GM21786 (cell line): ENCODE data around the gene DLX1.
"Not testable (repeated sequence)": the region's sequence is repeated elsewhere in the genome, so short reads cannot be mapped to it uniquely, and the experiment has no call there.

Experiments used
- ATAC-seq: cut with Tn5 transposase; IDR thresholded peaks from one replicate; pipeline ENCODE4 v1.9.1; 2021; ENCODE audit not compliant: unreplicated experiment

DLX1 gene

DNA sequence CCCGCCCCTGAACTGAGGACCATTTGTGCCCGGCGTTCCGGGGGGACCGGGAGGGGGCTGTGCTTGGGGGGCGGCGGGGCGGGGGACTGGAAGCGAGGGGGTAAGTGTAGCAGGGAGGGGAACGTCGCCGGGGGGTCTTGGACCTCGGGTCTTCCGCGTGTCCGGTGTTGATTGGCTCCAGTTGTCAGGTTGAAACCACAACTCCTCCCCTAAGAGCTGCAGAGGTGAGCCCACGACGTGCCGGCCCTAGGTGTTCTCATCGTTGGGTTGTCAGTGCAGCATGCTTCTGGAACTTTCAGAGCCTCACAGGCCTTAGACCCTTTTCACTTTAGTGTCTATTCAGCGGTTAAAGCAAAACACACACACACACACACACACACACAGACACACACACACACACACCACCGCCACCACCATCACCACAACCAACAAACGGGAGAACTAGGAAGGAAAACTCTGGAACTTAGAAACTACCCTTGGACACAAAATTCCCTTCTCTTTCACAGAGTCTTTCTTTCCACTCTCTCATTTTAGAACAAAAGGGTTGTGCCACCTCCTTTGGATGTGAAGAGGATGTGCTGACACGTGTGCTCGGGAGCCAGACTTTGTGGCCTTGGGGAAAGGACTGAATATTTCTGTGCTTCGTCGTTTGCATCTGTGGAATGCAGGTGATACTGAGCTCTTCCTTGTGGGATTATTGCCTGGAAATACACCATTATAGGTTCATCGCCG, 24.1 kb downstream of the DLX1 start:
- ATAC-seq = no peak

DNA sequence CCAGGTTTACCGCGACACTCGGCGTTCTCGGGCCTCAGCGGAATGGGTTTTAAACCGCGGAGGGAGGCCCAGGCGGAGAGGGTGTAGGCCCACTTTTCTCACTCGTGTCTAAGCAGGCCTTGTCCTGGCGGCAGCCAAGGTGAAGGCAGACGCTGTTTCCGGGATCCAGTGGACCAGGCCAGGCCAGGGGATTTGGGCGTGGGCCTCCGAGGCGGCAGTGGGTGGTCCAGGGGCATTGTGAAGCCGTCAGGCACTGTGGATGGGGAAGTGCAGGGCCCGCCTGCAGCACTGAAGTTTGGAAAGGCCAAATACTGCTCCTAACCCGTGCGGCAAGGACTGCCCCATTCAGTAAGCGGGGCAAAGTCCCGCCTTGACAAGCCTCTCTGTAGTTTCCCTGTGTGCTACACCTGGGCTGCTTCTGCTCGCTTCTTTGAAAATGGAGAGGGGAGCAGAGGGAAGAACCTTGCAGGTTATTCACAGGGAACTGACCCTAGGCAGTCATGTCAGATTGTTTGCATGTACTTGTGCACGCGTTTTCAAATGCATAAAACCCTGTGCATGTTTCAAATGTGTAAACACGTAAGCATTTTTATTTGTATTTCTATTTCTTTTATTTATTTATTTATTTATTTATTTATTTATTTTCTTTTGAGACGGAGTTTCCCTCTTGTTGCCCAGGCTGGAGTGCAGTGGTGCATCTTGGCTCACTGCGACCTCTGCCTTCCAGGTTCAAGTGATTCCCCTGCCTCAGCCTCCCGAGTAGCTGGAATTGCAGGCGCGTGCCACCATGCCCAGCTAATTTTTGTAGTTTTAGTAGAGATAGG, 24.9 kb downstream of the DLX1 start:
- ATAC-seq = no peak

DNA sequence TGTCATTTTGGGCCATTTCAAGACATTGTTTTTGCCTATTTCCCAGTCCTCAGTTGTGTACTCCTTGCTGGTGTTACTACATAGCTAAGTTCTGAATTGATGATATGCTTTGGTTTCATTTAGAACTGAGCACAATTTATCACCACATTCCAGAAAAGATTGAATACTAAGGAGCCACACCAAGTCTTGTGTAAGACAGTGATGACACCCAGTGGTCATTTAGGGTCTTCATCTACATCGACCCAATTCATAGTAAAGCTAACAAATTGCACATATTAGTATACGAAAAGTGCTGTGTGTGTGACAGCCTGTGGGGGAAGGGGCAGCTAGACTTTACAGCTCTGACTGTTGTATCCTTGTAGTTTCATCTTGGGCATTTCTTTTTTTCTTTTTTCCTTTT, 28.3 kb downstream of the DLX1 start:
- ATAC-seq = no peak

DNA sequence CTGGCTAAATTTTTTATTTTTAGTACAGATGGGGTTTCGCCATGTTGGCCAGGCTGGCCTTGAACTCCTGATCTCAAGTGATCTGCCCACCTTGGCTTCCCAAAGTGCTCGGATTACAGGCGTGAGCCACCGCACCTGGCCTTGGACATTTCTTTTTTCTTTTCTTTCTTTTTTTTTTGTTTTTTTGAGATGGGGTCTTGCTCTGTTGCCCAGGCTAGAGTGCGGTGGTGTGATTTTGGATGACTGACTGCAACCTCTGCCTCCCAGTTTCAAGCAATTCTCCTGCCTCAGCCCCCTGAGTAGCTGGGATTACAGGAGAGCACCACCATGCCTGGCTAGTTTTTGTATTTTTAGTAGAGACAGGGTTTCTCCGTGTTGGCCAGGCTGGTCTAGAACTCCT, 28.9 kb downstream of the DLX1 start:
- ATAC-seq = not testable (repeated sequence)

DNA sequence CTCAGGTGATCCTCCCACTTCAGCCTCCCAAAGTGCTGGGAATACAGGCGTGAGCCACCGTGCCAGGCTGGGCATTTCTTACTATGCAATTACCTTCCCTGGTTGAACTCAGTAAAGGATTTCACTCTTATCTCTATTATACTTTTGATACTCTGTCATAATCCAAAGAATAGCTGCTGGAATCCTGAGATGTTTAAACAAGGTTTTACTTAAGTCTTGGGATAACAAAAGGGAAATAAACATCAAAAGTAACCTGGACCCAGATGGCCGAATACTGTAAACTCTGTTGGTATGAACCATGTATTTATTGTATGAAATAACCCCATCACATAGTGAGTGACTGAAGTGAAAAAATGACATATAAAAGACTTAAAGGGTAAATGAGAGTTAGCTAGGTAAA, 29.3 kb downstream of the DLX1 start:
- no peak for ATAC-seq

DNA sequence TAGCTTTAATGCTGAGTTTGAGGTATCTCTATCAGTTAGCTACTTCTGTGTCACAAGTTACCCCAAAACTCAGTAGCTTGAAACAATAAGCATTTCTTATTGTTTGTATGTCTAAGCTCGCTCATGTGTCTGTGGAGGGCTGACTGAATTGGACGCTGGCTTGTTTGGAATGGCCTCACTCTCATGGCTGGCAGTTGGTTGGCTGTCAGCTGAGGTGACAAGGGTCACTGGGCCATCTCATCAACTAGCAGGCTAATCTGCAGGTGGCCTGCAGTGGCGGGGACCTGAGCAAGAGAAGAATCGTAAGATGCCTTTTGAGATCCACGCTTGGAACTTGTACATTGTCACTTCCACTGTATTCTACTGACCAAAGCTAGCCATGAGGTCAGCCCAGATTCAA, 30.8 kb downstream of the DLX1 start:
- ATAC-seq = no peak

DNA sequence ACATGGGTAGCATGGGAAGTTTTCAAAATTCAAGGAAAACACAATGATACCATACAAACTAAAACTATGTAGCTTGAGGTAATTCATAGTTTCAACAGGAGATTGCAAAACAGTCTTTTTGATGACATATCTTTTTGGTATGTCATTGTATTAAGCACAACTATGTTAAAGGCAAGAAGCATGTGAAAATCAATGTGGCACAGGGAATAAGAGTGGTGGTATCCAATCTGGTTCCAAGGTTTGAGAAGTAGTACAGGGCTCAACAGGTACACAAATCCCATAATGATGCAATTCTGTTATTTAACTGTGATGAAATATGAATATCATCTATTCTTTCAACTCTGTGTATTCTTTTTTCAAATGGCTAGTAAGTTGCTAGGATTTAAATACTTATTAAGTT, 33.8 kb downstream of the DLX1 start:
- no peak for ATAC-seq

DNA sequence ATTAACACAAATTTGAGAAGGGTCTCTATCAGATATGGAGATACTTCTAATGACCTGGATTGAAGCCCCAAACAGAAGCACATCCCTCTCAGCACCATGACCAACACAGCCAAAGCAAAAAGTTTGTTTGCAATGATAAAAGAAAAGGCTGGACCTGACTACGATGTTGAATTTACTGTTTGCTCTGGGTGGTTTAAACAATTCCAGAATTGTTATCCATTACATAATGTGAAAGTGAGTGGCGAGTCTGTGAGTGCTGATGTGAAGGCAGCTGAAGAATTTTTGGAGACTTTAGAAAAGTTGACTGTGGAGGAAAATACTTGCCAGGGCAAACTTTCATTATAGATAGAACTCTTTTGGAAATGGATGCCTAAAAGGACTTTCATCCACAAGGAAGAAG, 34.8 kb downstream of the DLX1 start:
- ATAC-seq = no peak

DNA sequence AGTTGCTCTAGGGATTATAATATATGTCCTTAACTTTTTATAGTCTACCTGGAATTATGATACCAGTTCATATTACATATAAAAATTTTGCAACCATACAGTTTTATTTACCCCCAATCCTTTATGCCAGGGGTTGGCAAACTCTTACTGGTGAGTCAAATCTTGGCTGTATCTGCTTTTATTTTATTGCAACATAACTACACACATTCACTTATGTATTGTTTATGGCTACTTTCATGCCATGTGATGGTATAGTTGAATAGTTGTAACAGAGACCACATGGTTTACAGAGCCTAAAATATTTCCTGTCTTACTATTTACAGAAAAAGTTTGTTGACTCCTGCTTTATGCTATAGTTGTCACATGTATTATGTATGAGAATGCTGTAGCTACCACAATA, 43.2 kb downstream of the DLX1 start:
- no peak for ATAC-seq

DNA sequence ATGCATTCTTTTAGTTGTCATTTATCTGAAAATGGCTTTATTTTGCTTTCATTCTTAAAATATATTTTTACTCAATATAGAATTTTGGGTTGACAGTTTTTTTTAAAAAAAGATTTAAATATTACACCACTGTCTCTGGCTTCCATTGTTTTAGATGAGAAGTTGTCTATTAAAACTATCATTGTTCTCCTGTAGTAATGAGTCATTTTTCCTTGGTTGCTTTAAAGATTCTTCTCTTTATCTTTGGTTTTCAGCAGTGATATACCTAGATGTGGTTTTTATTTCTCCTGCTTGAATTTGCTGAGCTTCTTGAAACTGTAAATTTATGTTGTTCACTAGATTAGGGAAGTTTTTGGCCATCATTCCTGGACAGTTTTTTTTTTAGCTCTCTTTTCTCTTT, 44.1 kb downstream of the DLX1 start:
- no peak for ATAC-seq

DNA sequence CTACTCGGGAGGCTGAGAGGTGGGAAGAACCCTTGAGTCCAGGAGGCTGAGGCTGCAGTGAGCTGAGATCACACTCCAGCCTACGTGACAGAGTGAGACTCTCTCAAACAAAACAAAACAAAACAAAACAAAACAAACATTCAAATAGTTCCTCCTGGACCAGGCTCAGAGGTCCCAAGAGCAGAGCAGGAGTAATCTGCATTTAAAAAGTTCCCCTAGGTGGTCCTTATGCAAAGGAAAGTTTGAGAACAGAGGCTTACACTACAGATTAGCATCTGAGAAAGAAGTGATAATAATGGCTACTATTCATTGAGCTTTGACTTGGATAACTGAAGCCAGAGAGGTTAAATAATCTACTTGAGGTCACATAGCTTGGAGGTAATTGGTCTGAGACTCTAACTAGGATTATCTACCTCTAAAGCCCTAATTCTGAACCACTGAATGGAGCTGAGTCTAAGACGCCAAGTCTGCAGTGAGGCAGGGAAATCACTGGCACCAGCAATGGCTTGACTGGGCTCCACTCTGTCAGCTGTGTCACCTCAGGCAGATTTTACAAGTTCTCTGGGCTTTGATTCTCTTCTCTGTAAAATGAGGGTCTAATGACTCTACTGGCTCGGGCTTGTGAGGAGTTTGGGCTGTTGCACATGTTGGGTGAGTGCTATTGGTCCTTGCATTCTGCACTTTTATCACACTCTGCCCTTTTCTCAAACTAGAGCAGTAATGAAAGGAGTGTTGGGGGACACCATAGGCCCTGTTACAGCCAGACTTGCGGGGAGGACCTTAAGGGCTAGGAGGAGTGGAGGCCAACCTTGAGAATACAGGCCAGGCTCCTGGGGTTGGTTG, 46.6 kb downstream of the DLX1 start:
- no peak for ATAC-seq

DNA sequence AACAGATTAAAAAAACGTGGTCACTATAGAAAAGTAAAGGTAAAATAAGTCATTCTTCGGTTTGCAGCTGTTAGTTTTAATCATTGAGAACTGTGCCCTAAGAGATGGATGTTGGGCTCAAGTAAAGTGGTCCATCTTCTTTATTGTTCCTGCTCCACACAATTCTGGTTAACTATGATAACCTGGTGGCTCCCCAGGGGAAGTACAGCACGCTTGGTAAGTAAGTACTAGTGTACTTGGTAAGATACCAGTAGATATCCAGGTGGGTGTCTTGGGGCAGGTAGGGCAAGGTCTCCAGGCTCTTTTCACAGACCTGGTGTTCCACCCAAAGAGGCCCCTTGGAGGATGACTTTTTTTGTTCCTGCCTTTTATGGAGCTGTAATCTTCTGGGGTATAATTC, 49.0 kb downstream of the DLX1 start:
- ATAC-seq = no peak

DNA sequence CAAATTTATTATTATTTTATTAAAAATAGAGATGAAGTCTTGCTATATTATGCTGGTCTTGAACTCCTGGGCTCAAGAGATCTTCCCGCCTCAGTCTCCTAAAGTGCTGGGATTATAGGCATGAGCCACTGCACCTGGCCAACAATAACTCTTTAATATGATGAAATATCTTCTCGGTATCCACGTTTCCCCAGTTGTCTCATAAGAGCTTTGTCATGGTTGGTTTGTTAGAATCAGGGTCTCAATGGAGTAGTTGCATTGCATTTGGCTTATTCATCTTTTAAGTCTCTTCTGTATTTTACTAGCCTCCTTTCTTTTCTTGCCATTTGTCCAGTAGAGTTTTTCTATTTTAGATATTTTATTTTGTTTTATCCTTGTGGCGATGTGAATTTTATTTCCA, 50.1 kb downstream of the DLX1 start:
- no peak for ATAC-seq

DNA sequence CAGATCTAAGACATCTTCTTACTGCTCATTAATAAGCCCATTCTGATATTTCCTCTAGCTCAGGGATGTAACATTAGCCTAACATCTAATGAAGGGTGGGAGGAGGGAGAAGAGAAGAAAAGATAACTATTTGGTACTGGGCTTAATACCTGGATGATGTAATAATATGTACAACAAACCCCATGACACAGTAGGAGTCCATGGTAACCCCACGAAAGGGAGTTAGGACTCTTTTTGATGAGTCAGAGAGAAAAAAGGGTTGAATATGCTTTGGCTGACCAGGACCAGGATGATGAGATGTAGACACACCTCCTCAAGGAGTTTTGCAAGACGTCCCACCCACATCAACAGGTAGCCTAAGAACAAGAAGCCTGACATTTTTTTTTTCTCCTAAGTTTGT, 51.8 kb downstream of the DLX1 start:
- ATAC-seq = no peak

DNA sequence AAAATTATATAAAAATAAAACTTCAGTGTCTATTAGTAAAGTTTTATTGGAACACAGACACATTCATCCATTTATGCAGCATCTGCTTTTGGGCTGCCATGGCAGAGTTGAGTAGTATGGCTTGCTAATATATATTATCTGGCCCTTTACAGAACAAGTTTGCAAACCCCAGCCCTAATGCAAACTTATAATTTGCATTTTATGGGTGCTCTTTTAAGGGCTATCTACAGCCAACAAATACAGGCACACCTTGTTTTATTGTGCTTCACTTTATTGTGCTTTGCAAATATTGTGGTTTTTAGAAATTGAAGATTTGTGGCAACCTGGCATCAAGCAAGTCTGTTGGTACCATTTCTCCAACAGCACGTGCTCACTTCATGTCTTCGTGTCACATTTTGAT, 52.6 kb downstream of the DLX1 start:
- no peak for ATAC-seq

DNA sequence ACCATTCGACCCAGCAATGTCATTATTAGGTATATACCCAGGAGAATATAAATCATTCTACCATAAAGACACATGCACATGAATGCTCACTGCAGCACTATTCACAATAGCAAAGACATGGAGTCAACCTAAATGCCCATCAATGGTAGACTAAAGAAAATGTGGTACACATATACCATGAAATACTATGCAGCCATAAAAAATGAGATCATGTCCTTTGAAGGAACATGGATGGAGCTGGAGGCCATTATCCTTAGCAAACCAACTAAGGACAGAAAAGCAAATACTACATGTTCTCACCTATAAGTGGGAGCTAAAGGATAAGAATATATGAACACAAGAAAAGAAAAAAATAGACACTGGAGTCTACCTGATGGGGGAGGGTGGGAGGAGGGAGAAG, 53.4 kb downstream of the DLX1 start:
- not testable (repeated sequence) for ATAC-seq
